ENCODE data around the gene TMEM87A. TPM values are rescaled to one million over a fixed set of nuclear protein-coding genes. Genes with fewer than 3 reads are reported as not detected.
A peak's percentile ranks its signal among the peaks of the same experiment; 100 is the strongest.

Gene TMEM87A
- total RNA-seq, 1 donor from 2014 or later, result 44.8 TPM

- H3K27me3 Mint-ChIP-seq (ENCODE audit: unreplicated experiment), result no peaks in the 10 kb centered on the region
- no peak for TF ChIP-seq CTCF (IDR thresholded peaks at IDR 0.05)
- no peaks in the 10 kb centered on the region for H3K9me3 Mint-ChIP-seq (ENCODE audit: unreplicated experiment)
- no peak overlapping the region for H3K4me3 Mint-ChIP-seq (ENCODE audit: unreplicated experiment)
- H3K27ac Mint-ChIP-seq (ENCODE audit: unreplicated experiment), result no peak overlapping the region
- H3K36me3 Mint-ChIP-seq (ENCODE audit: unreplicated experiment), result peaks cover 8% of the 10 kb centered on the region
- H3K4me1 Mint-ChIP-seq (ENCODE audit: unreplicated experiment), result no peaks in the 10 kb centered on the region
- DNase-seq (ENCODE audit: extremely low spot score, unreplicated experiment), result no peak
Measured at GRCh38 chr15:42282344-42282743, 9.1 kb upstream of the TMEM87A start.

- Mint-ChIP-seq H3K36me3 (ENCODE audit: unreplicated experiment) (peaks cover 3% of the 10 kb centered on the region), H3K4me1 (ENCODE audit: unreplicated experiment) (peaks cover 19% of the 10 kb centered on the region), H3K27ac (ENCODE audit: unreplicated experiment) (no peak overlapping the region), H3K4me3 (ENCODE audit: unreplicated experiment) (no peak overlapping the region), H3K27me3 (ENCODE audit: unreplicated experiment) (no peaks in the 10 kb centered on the region), H3K9me3 (ENCODE audit: unreplicated experiment) (no peaks in the 10 kb centered on the region)
- DNase-seq (ENCODE audit: extremely low spot score, unreplicated experiment), result no peak
- TF ChIP-seq CTCF (IDR thresholded peaks at IDR 0.05), result no peak
Measured at GRCh38 chr15:42279234-42279723, 6.0 kb upstream of the TMEM87A start.

DNA sequence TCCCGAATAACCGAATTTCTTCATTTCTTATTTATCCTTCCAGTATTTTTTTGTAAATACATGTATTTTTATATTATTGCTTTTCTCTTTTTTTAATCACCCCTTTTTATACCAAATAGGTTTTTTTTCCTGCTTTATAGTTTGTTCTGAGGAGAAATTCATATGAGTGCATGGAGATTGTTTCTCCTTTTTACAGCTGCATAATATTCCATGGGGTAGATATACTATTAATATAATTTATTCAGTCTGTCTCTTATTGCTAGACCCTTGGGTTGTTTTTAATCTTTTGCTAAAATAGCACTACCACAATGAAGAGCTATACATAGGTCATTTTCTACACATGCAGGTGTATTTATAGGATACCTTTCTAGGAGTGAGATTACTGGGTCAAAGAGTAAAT lies 3.5 kb upstream of the TMEM87A start:
- peaks cover 27% of the 10 kb centered on the region for H3K4me1 Mint-ChIP-seq (ENCODE audit: unreplicated experiment)
- H3K9me3 Mint-ChIP-seq (ENCODE audit: unreplicated experiment), result no peaks in the 10 kb centered on the region
- no peak overlapping the region for H3K27ac Mint-ChIP-seq (ENCODE audit: unreplicated experiment)
- H3K27me3 Mint-ChIP-seq (ENCODE audit: unreplicated experiment), result no peaks in the 10 kb centered on the region
- no peak for TF ChIP-seq CTCF (IDR thresholded peaks at IDR 0.05)
- no peak overlapping the region for H3K4me3 Mint-ChIP-seq (ENCODE audit: unreplicated experiment)
- peaks cover 3% of the 10 kb centered on the region for H3K36me3 Mint-ChIP-seq (ENCODE audit: unreplicated experiment)
- DNase-seq (ENCODE audit: extremely low spot score, unreplicated experiment), result no peak

DNA sequence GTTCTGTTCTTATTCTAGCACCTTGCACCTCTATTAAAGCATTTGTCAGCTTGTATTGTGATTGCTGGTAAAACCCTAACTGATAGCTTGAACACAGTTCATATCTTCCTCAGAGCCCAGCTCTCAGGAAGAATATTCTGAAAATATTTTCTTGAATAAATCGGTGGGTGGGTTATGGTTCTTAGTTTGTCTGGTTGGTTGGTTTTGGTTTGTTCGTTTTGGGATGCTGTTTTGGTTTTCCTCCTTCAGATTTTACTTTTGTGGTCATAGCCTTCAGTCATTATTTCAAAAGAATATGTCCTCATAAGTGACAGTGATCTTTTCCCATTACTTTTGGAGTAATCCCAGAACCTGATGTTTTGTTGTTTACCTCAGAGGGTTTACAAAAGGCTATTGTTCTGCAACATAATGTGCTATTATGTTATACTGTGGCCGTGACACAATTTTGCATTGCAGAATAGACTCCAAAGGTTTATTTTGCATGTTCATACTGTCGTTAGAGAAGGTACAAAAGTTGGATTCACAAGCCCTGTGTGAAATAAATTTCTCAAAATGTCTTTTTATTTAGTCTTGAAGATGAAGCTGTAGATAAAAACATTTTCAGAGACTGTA lies 2.7 kb upstream of the TMEM87A start:
- Mint-ChIP-seq H3K4me3 (ENCODE audit: unreplicated experiment) (peak overlapping the region; percentile 23), H3K36me3 (ENCODE audit: unreplicated experiment) (peaks cover 7% of the 10 kb centered on the region), H3K9me3 (ENCODE audit: unreplicated experiment) (no peaks in the 10 kb centered on the region), H3K27ac (ENCODE audit: unreplicated experiment) (peak overlapping the region; percentile 100), H3K27me3 (ENCODE audit: unreplicated experiment) (no peaks in the 10 kb centered on the region), H3K4me1 (ENCODE audit: unreplicated experiment) (peaks cover 33% of the 10 kb centered on the region)
- TF ChIP-seq CTCF (IDR thresholded peaks at IDR 0.05), result no peak
- no peak for DNase-seq (ENCODE audit: extremely low spot score, unreplicated experiment)

DNA sequence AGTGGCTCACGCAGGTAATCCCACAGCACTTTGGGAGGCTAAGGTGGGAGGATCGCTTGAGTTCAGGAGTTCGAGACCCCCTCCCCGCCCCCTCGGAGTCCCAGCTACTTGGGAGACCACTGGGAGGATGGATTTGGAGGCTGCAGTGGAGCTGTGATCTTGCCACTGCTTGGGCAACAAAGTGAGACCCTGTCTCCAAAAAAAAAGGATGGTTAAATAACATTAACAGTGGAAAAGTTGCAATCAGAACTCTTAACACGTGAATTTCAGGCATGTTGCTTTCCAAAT lies 1.4 kb upstream of the TMEM87A start:
- peak overlapping the region; percentile 99 for H3K4me3 Mint-ChIP-seq (ENCODE audit: unreplicated experiment)
- peaks cover 9% of the 10 kb centered on the region for H3K36me3 Mint-ChIP-seq (ENCODE audit: unreplicated experiment)
- peaks cover 40% of the 10 kb centered on the region for H3K4me1 Mint-ChIP-seq (ENCODE audit: unreplicated experiment)
- TF ChIP-seq CTCF (IDR thresholded peaks at IDR 0.05), result no peak
- no peaks in the 10 kb centered on the region for H3K27me3 Mint-ChIP-seq (ENCODE audit: unreplicated experiment)
- no peak for DNase-seq (ENCODE audit: extremely low spot score, unreplicated experiment)
- peak overlapping the region; percentile 100 for H3K27ac Mint-ChIP-seq (ENCODE audit: unreplicated experiment)
- H3K9me3 Mint-ChIP-seq (ENCODE audit: unreplicated experiment), result no peaks in the 10 kb centered on the region
